C1 segment of cervical spinal cord (tissue), 14 donors: Measurements from ENCODE around the gene VCAM1.
"Not testable (repeated sequence)": the region's sequence is repeated elsewhere in the genome, so short reads cannot be mapped to it uniquely, and the experiment has no call there.

Experiments used
- DNase-seq, 14 donors: peaks; one replicate each; lab custom pipeline; 2025; lab: John Stamatoyannopoulos, UW

VCAM1 gene

DNA sequence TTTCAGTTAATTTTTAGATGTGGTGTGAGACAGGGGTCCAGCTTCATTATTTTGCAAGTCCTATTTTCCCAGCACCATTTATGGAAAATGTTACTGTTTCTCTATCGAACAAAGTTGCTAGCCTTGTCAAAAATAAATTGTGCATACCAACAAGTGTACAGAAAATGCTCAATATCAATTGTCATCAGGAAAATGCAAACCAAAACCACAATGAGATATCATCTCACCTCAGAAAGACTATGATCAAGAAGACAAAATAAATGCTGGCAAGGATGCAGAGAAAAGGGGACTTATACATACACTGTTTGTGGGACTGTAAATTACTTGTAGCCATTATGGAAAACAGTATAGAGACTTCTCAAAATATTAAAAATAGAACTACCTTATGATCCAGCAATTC is 54.8 kb downstream of the VCAM1 start:
- DNase-seq: no peak

DNA sequence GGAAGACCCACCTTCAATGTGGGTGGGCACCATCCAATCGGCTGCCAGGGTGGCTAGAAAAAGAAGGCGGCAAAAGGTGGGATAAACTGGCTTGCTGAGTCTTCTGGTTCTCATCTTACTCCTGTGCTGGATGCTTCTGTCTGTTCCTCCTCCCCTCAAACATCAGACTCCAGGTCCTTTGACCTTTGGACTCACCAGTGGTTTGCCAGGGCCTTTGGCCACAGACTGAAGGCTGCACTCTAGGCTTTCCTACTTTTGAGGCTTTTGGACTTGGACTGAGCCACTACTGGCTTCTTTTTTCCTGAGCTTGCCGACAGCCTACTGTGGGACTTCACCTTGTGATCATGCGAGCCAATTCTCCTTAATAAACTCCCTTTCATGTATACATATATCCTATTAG is 55.9 kb downstream of the VCAM1 start:
- DNase-seq: no peak

DNA sequence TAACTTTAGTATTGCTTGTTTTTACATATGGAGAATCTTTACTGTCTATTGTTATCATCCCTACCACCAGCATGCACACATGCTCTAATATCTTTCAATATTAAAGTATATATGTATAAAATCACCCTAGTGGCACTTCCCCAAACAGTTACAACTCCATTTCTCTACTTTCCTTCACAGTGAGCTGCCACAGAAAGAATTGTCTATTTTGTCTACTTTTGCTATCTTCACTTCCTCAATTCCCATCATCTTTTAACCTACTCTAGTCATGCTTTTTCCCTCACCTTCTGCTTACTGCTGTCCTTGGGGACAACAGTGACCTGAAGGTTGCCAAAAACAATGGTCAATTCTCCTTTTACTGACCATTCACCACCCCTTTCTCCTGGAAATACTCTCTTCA is 59.2 kb downstream of the VCAM1 start:
- no peak for DNase-seq

- DNase-seq: no peak
Observed at GRCh38 chr1:100780814-100781213, 61.3 kb downstream of the VCAM1 start.

GRCh38 chr1:100781728-100782127 is 62.2 kb downstream of the VCAM1 start:
- DNase-seq: not testable (repeated sequence)

DNA sequence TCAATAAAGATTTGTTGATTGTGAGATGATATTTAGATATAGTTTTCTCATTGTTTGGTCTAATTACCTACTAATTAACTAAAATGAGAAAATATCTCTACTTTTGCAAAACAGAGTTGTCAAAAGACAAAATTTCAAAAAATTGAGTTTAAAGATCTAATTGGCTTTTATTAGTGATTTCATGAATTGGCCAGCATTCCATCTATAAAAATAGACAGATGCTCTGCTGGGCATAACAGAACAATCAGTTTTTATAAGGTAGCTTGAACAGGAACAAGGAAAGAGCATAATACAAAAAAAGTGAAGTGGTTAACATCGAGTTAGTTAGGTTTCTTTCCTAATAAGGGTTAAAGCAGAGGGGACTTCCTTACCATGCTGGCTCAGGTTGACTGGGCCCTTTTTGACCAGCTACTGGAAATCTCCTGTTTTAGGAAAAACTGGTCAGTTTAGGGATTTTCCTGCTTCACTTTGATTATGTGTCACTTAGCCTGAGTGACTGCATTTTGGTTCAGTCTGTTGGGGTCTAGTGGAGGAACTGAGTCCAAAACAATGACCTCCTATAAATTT is 63.0 kb downstream of the VCAM1 start:
- no peak for DNase-seq

DNA sequence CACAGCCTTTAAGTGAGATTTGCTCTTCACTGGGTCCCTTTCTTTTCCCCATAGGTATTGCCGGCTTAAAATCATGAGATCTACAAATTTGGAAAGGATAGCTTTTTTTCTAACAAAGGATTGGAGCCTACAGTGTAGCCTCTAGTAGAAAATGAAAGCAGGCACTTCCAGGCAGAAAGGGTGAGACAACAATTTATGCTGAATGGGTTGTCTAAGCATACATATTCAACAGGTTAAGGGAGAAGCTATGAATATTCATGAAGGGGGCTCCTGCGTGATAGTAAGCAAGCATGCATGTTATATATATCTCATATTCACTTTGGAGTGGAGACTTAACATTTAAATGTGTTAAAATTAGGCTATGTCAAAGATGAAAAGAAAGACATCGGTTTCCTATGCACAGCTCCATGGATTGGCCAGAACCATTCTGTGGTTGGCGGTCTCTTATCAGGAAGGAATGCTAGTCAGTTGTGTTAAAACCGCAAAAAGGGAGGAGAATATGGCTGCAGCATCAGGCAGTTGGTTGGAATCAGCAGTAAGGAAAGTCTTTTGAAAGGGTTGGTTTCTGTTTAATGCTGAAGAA is 66.0 kb downstream of the VCAM1 start:
- DNase-seq: no peak

DNA sequence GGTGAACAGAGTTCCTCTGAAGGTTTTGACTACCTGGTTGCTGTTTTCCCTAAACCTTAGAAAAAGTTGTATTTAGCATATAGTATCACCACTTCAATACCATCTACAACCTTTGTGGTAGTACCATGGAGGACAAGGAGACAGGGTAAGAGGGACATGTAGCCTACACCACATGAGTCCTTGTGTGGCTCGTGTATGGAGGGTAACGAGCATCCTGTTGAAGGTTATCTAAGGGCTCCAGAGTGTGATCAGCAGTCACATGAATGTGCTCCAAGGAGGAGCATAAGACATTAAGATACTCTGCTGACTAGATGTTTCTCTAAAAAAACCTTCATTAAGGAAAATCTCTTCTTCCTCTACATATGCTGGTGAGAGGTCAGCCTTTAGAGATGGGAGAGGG is 67.3 kb downstream of the VCAM1 start:
- no peak for DNase-seq
